GM13977 (cell line): ENCODE measurements around the gene GABRB1.
A peak's percentile ranks its signal among the peaks of the same experiment; 100 is the strongest.

Source experiments
- DNase-seq: peaks from one replicate; pipeline ENCODE4 v3.0.0; 2012; ENCODE audit warnings: low spot score
- in situ Hi-C: fragments of 300-500 bp; cut with MboI; formaldehyde crosslinking; loops from one replicate; pipeline ENCODE4 v1.12.0; 2022; ENCODE audit warnings: low sequenced_read_pairs, low pct_unique_long_range_greater_than_20kb, mixed read lengths, inconsistent platforms; ENCODE audit not compliant: unreplicated experiment
- TF ChIP-seq, protein P1 (sequence below): IDR thresholded peaks from 2 replicates; pipeline ENCODE4 v1.5.1; 2012; ENCODE audit warnings: mild to moderate bottlenecking, control low read depth; ENCODE audit not compliant: insufficient read depth; ENCODE audit errors: extremely low read depth, missing control alignments

The GABRB1 gene

DNA sequence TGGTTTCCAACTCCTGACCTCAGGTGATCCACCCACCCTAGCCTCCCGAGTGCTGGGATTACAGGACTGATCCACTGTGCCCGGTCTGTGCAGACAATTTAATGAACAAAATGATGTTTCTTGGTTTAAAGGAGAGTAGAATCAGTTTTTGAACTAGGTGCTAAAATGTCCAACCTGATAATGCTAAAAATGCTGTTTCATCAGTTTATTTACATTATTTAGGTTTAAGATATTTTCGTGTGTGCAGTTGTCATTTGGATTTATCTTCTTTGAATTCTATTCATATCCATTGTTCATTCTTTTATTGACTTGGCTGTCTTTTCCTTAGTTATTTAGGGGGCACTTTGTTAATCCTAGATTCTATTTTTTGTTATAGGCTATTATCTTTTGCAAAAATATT is 18.0 kb upstream of the GABRB1 start:
- TF ChIP-seq, protein P1, sequence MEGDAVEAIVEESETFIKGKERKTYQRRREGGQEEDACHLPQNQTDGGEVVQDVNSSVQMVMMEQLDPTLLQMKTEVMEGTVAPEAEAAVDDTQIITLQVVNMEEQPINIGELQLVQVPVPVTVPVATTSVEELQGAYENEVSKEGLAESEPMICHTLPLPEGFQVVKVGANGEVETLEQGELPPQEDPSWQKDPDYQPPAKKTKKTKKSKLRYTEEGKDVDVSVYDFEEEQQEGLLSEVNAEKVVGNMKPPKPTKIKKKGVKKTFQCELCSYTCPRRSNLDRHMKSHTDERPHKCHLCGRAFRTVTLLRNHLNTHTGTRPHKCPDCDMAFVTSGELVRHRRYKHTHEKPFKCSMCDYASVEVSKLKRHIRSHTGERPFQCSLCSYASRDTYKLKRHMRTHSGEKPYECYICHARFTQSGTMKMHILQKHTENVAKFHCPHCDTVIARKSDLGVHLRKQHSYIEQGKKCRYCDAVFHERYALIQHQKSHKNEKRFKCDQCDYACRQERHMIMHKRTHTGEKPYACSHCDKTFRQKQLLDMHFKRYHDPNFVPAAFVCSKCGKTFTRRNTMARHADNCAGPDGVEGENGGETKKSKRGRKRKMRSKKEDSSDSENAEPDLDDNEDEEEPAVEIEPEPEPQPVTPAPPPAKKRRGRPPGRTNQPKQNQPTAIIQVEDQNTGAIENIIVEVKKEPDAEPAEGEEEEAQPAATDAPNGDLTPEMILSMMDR = no peak
- no peak for DNase-seq
- in situ Hi-C loops = no loop called here

DNA sequence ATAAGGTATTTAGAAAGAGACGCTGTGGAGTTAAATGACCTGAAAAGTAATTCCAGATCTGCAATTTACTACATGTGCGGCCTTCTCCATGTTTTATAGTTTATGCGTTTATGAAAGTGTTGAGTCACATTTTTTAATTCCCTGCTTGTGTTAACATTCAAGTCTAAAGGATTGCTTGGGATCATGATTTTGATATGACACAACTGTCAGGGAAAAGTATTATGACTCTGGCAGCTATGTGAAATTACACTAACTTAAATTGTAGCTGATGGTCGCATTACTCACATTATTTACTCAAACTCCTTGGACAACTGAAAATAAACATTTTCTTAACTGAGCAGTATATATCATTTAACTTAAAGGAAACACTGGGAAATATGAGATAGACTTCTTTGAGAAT is 14.3 kb upstream of the GABRB1 start:
- in situ Hi-C loops = no loop called here
- TF ChIP-seq, protein P1 = no peak
- no peak for DNase-seq

DNA sequence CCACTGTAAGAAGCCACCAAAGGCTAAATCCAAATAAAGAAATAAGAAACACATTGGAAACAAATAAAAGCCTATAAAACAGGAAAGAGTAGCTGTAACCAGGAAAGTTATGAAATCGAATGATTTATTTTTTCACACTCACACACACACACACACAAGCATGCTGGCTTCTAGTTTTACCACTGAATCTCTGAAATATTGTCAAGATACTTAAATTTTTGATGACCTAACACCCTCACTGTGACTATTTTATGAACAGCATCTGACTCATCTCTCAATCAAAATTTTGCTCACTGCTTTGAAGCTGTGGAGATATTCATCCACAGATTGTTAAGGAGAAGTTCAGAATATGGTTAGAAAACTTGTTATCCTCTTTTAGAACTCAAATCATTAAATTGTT is 13.9 kb upstream of the GABRB1 start:
- TF ChIP-seq, protein P1 = no peak
- in situ Hi-C loops = no loop called here
- no peak for DNase-seq

DNA sequence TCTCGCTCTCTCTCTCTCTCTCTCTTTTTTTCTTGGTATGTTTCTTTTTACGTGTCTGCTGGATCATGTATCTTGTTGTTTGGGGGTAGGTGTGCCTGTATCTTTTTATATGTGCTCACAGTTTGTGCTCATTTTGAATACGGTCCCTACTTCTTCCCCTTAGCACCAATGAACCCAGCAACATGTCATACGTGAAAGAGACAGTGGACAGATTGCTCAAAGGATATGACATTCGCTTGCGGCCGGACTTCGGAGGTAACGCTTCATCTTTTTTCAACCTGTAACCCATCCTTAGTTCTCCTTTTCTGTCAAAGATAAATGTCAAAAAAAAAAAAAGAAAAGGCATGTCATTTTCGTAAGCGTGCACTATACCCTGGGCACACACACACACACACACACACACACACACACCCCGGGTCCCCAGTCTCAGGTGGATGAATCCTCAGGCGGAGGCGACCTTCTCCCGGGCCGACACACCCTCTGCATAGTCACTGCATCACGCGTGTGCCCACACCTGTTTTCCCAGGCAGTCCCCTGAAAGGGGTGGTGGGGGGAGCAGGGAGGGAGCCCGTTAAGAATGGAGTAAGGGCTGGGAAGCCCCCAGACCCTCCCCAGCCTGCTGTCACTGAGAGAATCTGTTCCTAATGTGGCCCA is 511 bp downstream of the GABRB1 start:
- in situ Hi-C loops = no loop called here
- DNase-seq = no peak

DNA sequence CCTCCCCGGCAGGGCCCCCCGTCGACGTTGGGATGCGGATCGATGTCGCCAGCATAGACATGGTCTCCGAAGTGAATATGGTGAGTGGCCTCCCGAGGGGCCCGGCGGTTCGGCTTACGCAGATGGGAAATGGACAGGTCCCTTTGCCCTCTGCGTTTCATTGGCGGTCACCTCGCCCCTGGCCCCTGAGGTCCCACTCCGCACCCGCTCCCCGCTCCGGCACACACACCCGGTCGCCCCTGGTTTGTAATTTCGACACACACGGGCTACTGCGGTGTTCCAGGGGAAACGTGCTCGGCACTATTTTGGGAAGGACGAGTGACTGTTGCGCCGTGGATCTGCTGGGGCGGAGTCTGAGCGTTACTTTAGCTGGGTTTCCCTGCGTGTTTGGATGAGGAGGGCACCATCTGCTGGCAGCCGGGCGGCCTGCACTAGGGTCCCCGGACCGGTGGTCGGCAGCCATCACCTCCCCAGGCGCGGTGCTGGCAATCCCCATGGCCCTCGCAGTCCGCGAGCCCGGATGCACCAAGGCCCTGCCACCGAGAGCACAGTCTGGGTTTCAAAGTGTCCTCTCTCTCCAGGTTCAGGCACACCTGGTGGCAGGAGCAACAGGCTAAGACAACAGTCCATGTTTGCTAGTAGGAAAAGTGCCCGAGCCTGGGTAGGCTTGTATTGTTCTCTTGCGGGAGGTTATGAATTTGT is 1.2 kb downstream of the GABRB1 start:
- in situ Hi-C loops = no loop called here
- TF ChIP-seq, protein P1 = peak; percentile 84
- peak; percentile 62 for DNase-seq

More for the DNA sequence above, 511 bp downstream of the GABRB1 start:
- TF ChIP-seq, protein P1 = no peak

DNA sequence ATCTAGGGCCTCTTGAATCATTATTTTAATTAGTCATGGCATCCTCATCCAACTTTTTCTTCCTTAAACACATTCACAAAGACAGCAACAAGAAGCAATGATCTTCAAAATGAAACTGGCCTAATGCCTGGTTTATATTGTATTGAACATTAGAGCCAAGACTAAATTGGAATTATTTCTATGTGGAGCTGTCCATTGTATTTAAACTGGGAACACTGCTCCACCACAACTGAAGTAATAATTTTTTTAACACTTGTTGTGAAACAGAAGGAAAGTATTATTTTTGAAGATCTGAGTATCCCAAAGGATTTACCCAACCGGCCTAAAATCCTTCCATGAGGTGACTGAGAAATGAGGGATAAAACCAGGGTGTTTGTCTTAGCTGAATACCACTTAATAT is 6.9 kb downstream of the GABRB1 start:
- TF ChIP-seq, protein P1 = no peak
- no peak for DNase-seq
- in situ Hi-C loops = no loop called here
